SK-N-SH (cell line): Measurements from ENCODE around the gene FOXO1. TPM values are rescaled to one million over a fixed set of nuclear protein-coding genes. Genes with fewer than 3 reads are reported as not detected.

Experiments used
- CTCF ChIA-PET: fragments of 300-600, 350-600 bp; formaldehyde crosslinking; extraction: SDS; loops from one replicate; lab custom pipeline; 2021; lab: Yijun Ruan, JAX
- POLR2A ChIA-PET: fragments of 350-600 bp; sonication (Branson Sonifier 250); formaldehyde crosslinking; extraction: SDS; loops from one replicate; lab custom pipeline; 2020; ENCODE audit warnings: antibody characterized with exemption, inconsistent platforms; lab: Yijun Ruan, JAX
- DNase-seq: peaks from one replicate; pipeline ENCODE4 v3.0.0; 2012
- H2AFZ ChIP-seq: fragments of 200-600 bp; sonication (generic); 2 replicates; pipeline ENCODE4 v1.8.1; 2016; ENCODE audit warnings: antibody characterized with exemption, mild to moderate bottlenecking, low read depth
- H3F3A ChIP-seq: fragments of 200-600 bp; sonication (generic); replicated peaks from 2 replicates; pipeline ENCODE3; 2016; ENCODE audit warnings: antibody characterized with exemption, mild to moderate bottlenecking; ENCODE audit not compliant: insufficient read depth
- H3K27ac ChIP-seq, 2 experiments: fragments of 200-500 bp in 1 of 2; fragments of 200-600 bp in 1 of 2; sonication (Bioruptor generic) in 1 of 2; sonication (generic), shearing (Covaris generic) in 1 of 2; 2 replicates each; pipeline versions ENCODE4 v1.5.1 to v1.6.1; 2014 to 2016; ENCODE audit warnings: low read depth in 2 of 2, inconsistent platforms in 1 of 2, low read length in 1 of 2, mild to moderate bottlenecking in 1 of 2, mixed read lengths in 1 of 2
- H3K27me3 ChIP-seq: fragments of 200-600 bp; sonication (generic), shearing (Covaris generic); 2 replicates; pipeline ENCODE4 v1.6.1; 2016; ENCODE audit warnings: mixed run types; ENCODE audit not compliant: insufficient read depth
- H3K36me3 ChIP-seq, 2 experiments: fragments of 200-500 bp in 1 of 2; fragments of 200-600 bp in 1 of 2; sonication (Bioruptor generic) in 1 of 2; sonication (generic) in 1 of 2; replicated peaks in 1 of 2; 2 replicates each; pipeline versions ENCODE3 to v1.5.1; 2014 to 2016; ENCODE audit warnings: low read length in 1 of 2, mild to moderate bottlenecking in 1 of 2; ENCODE audit not compliant: insufficient read depth in 2 of 2, control insufficient read depth in 1 of 2
- H3K4me1 ChIP-seq, 2 experiments: fragments of 200-500 bp in 1 of 2; fragments of 200-600 bp in 1 of 2; sonication (Bioruptor generic) in 1 of 2; sonication (generic), shearing (Covaris generic) in 1 of 2; 2 replicates each; pipeline versions ENCODE4 v1.5.1 to v1.6.1; 2014 to 2016; ENCODE audit warnings: low read depth in 1 of 2, low read length in 1 of 2, mixed run types in 1 of 2; ENCODE audit not compliant: insufficient read depth in 2 of 2, control insufficient read depth in 1 of 2
- H3K4me2 ChIP-seq: fragments of 200-600 bp; sonication (generic), shearing (Covaris generic); 2 replicates; pipeline ENCODE4 v1.6.1; 2017; ENCODE audit warnings: mixed run types
- H3K4me3 ChIP-seq, 2 experiments: fragments of 200-500 bp in 1 of 2; fragments of 200-600 bp in 1 of 2; sonication (Bioruptor generic) in 1 of 2; sonication (generic), shearing (Covaris generic) in 1 of 2; 2 replicates each; pipeline versions ENCODE4 v1.5.1 to v1.8.1; 2014 to 2016; ENCODE audit warnings: low read depth in 2 of 2, inconsistent platforms in 1 of 2, low read length in 1 of 2, mild to moderate bottlenecking in 1 of 2, mixed read lengths in 1 of 2, moderate library complexity in 1 of 2
- H3K79me2 ChIP-seq: fragments of 200-600 bp; sonication (generic); 2 replicates; pipeline ENCODE4 v1.8.1; 2017; ENCODE audit warnings: mild to moderate bottlenecking; ENCODE audit not compliant: insufficient read depth
- H3K9ac ChIP-seq: fragments of 200-600 bp; sonication (generic); 2 replicates; pipeline ENCODE4 v1.6.1; 2017; ENCODE audit warnings: mixed run types
- H3K9me2 ChIP-seq: fragments of 200-600 bp; sonication (generic); 2 replicates; pipeline ENCODE4 v1.6.1; 2017; ENCODE audit warnings: mixed run types
- H3K9me3 ChIP-seq: fragments of 200-600 bp; sonication (generic); 2 replicates; pipeline ENCODE4 v1.6.1; 2017; ENCODE audit warnings: mixed run types, mild to moderate bottlenecking, moderate library complexity
- H4K20me1 ChIP-seq: fragments of 200-600 bp; sonication (generic); 2 replicates; pipeline ENCODE4 v1.6.1; 2017; ENCODE audit warnings: mild to moderate bottlenecking, mixed run types; ENCODE audit not compliant: insufficient read depth
- EP300 ChIP-seq, 2 experiments: IDR thresholded peaks; 2 replicates each; pipeline versions ENCODE4 v1.4.0 to v1.6.1; 2012; ENCODE audit warnings: borderline replicate concordance in 1 of 2, low read depth in 1 of 2, low read length in 1 of 2
- GATA2 ChIP-seq: sonication (generic); formaldehyde crosslinking; IDR thresholded peaks from 2 replicates; pipeline ENCODE4 v1.5.0; 2020; ENCODE audit warnings: mild to moderate bottlenecking, missing genetic modification reagents
- JUND ChIP-seq: IDR thresholded peaks from 2 replicates; pipeline ENCODE4 v1.4.0; 2012
- MXI1 ChIP-seq: IDR thresholded peaks from 2 replicates; pipeline ENCODE4 v1.6.1; 2012; ENCODE audit warnings: mild to moderate bottlenecking, low read depth, low read length, improper control_type of control experiment
- RFX5 ChIP-seq: IDR thresholded peaks from 2 replicates; pipeline ENCODE4 v1.6.1; 2012; ENCODE audit warnings: mild to moderate bottlenecking, improper control_type of control experiment, low read length
- SIN3A ChIP-seq: IDR thresholded peaks from 2 replicates; pipeline ENCODE4 v1.6.1; 2012; ENCODE audit warnings: low read depth, mild to moderate bottlenecking, low read length, moderate library complexity, borderline replicate concordance
- SMC3 ChIP-seq: IDR thresholded peaks from 2 replicates; pipeline ENCODE4 v1.6.1; 2012; ENCODE audit warnings: low read depth, low read length, improper control_type of control experiment
- USF1 ChIP-seq: IDR thresholded peaks from 2 replicates; pipeline ENCODE4 v1.4.0; 2012; ENCODE audit warnings: low read depth, borderline replicate concordance
- WGBS: methylation state at CpG from one replicate; pipeline ENCODE4 v1.1.6; 2017; ENCODE audit warnings: low lambda C conversion rate; 5-methylcytosine and 5-hydroxymethylcytosine counted together
- polyA plus RNA-seq, 3 experiments: library from polyadenylated mRNA; depleted of rRNA; stranded (reverse); fragments of >200 nt; gene quantifications; 2 replicates each; pipeline ENCODE4 v1.2.3, GENCODE V29; 2012
- TF ChIP-seq, protein P1 (sequence below): IDR thresholded peaks from 2 replicates; pipeline ENCODE4 v1.6.1; 2012; ENCODE audit warnings: mild to moderate bottlenecking, low read depth, low read length, moderate library complexity
- TF ChIP-seq, protein P2 (sequence below): IDR thresholded peaks from 2 replicates; pipeline ENCODE4; 2012

Gene FOXO1
- polyA plus RNA-seq, 1 of the 3 experiments (the other 2 are of a cell fraction), result 1.8 TPM

- TF ChIP-seq SMC3 (no peak), MXI1 (no peak), RFX5 (no peak), EP300 (IDR thresholded peaks at IDR 0.05; ENCODE audit: borderline replicate concordance in 1 of 2, low read depth in 1 of 2, low read length in 1 of 2) (no peak)
Observed at GRCh38 chr13:40661875-40662665, 4.4 kb downstream of the FOXO1 start (continued).

DNA sequence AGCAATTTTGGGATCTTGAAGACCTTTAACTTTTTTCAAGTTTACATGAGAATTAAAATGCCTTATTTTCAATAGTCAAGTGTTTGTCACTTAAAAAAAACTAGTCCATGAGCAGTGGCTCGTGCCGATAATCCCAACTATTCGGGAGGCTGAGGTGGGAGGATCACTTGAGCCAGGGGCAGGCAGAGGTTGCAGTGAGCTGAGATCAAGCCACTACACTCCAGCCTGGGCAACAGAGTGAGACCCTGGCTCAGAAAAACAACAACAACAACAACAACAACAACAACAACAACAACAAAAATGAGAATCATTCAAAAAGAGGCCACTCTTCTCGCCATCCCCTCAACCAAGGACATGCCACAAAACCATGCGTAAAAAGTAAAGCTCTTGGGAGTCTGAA lies 5.7 kb downstream of the FOXO1 start:
- no peaks in the 10 kb centered on the region for H3K36me3 ChIP-seq
- POLR2A ChIA-PET, result interaction anchor here (0.7 kb wide), 1 partner anchor 112 kb away, joined by 3 read pairs; no protein-coding TSS in a partner anchor
- no peak for DNase-seq
- no peak overlapping the region for H3K4me3 ChIP-seq
- H3K27ac ChIP-seq, result no peak overlapping the region
- peaks cover 73% of the 10 kb centered on the region for H3K79me2 ChIP-seq
- H3K27me3 ChIP-seq, result no peaks in the 10 kb centered on the region
- H3K9me3 ChIP-seq, result no peaks in the 10 kb centered on the region
- H3F3A ChIP-seq, result no peaks in the 10 kb centered on the region
- H3K9ac ChIP-seq, result no peak overlapping the region
- 99% methylated on average over 5 of the region's 5 CpGs for WGBS
- no peaks in the 10 kb centered on the region for H3K9me2 ChIP-seq
- CTCF ChIA-PET, result no interaction called here
- no peak overlapping the region for H2AFZ ChIP-seq
- no peak for TF ChIP-seq GATA2
- TF ChIP-seq USF1, result no peak
- TF ChIP-seq, protein P1, sequence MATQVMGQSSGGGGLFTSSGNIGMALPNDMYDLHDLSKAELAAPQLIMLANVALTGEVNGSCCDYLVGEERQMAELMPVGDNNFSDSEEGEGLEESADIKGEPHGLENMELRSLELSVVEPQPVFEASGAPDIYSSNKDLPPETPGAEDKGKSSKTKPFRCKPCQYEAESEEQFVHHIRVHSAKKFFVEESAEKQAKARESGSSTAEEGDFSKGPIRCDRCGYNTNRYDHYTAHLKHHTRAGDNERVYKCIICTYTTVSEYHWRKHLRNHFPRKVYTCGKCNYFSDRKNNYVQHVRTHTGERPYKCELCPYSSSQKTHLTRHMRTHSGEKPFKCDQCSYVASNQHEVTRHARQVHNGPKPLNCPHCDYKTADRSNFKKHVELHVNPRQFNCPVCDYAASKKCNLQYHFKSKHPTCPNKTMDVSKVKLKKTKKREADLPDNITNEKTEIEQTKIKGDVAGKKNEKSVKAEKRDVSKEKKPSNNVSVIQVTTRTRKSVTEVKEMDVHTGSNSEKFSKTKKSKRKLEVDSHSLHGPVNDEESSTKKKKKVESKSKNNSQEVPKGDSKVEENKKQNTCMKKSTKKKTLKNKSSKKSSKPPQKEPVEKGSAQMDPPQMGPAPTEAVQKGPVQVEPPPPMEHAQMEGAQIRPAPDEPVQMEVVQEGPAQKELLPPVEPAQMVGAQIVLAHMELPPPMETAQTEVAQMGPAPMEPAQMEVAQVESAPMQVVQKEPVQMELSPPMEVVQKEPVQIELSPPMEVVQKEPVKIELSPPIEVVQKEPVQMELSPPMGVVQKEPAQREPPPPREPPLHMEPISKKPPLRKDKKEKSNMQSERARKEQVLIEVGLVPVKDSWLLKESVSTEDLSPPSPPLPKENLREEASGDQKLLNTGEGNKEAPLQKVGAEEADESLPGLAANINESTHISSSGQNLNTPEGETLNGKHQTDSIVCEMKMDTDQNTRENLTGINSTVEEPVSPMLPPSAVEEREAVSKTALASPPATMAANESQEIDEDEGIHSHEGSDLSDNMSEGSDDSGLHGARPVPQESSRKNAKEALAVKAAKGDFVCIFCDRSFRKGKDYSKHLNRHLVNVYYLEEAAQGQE, result no peak
- H4K20me1 ChIP-seq, result no peaks in the 10 kb centered on the region; the same call in 1 of the 2 replicates
- peaks cover 6 to 30% of the 10 kb centered on the region in 2 experiments; a peak in 2 of 4 replicates for H3K4me1 ChIP-seq
- H3K4me2 ChIP-seq, result no peak overlapping the region

GRCh38 chr13:40660141-40660664 lies 6.2 kb downstream of the FOXO1 start:
- TF ChIP-seq SIN3A (no peak), JUND (no peak)
- TF ChIP-seq, protein P2, sequence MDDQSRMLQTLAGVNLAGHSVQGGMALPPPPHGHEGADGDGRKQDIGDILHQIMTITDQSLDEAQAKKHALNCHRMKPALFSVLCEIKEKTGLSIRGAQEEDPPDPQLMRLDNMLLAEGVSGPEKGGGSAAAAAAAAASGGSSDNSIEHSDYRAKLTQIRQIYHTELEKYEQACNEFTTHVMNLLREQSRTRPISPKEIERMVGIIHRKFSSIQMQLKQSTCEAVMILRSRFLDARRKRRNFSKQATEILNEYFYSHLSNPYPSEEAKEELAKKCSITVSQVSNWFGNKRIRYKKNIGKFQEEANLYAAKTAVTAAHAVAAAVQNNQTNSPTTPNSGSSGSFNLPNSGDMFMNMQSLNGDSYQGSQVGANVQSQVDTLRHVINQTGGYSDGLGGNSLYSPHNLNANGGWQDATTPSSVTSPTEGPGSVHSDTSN, result no peak
- Histone ChIP-seq H3K9me2 (no peaks in the 10 kb centered on the region), H3K9ac (no peak overlapping the region), H3K4me3 (no peak overlapping the region), H3K79me2 (peaks cover 69% of the 10 kb centered on the region), H4K20me1 (no peaks in the 10 kb centered on the region; the same call in 1 of the 2 replicates), H3K27me3 (no peaks in the 10 kb centered on the region), H2AFZ (no peak overlapping the region), H3K4me2 (peak overlapping the region; percentile 54; the same call in 1 of the 2 replicates), H3K4me1 (peaks cover 3 to 30% of the 10 kb centered on the region in 2 experiments; a peak in 2 of 4 replicates), H3K9me3 (no peaks in the 10 kb centered on the region), H3K27ac (no peak overlapping the region), H3K36me3 (no peaks in the 10 kb centered on the region), H3F3A (no peaks in the 10 kb centered on the region)
- POLR2A ChIA-PET, result interaction anchor here (0.7 kb wide), 1 partner anchor 112 kb away, joined by 3 read pairs; no protein-coding TSS in a partner anchor
- CTCF ChIA-PET, result interaction anchor here (0.6 kb wide), 1 partner anchor 28 kb away, joined by 4 read pairs; no protein-coding TSS in a partner anchor
- DNase-seq, result no peak
- WGBS, result 91% methylated on average over 4 of the region's 4 CpGs
